H1 (cell line): ENCODE measurements around the gene TMEM183A. TPM values are rescaled to one million over a fixed set of nuclear protein-coding genes. Genes with fewer than 3 reads are reported as not detected.

Experiments used
- CTCF ChIA-PET: fragments of 300-600 bp; sonication (Branson Sonifier 250); formaldehyde crosslinking; loops from one replicate; lab custom pipeline; 2021; ENCODE audit not compliant: partially characterized antibody; lab: Charles Lee
- POLR2A ChIA-PET: fragments of 300-600 bp; sonication (Branson Sonifier 250); formaldehyde crosslinking; loops from one replicate; lab custom pipeline; 2021; ENCODE audit warnings: inconsistent platforms; ENCODE audit not compliant: partially characterized antibody; lab: Charles Lee
- DNase-seq, 2 experiments: peaks; one replicate each; pipeline versions ENCODE4 v3.0.0 to v3.0.0-alpha.2; 2010 to 2022; ENCODE audit warnings: low spot score in 2 of 2, low read depth in 1 of 2, mixed read lengths in 1 of 2
- FAIRE-seq: peaks from 2 replicates; lab custom pipeline; 2011; peaks lifted over from hg19 to GRCh38; lab: Jason Lieb, UNC
- H2AFZ ChIP-seq: 2 replicates; pipeline ENCODE4 v1.8.1; 2012; ENCODE audit warnings: low read length, inconsistent platforms
- H2AK5ac ChIP-seq: 2 replicates; pipeline ENCODE4 v1.6.1; 2013; ENCODE audit warnings: low read depth, low read length
- H2BK120ac ChIP-seq: replicated peaks from 2 replicates; pipeline ENCODE3; 2013; ENCODE audit warnings: low read depth, low read length, inconsistent platforms
- H2BK12ac ChIP-seq: 2 replicates; pipeline ENCODE4 v1.6.1; 2013; ENCODE audit warnings: low read depth, low read length
- H2BK15ac ChIP-seq: 2 replicates; pipeline ENCODE4 v1.6.1; 2013; ENCODE audit warnings: low read length
- H2BK20ac ChIP-seq: 2 replicates; pipeline ENCODE4 v1.6.1; 2013; ENCODE audit warnings: low read length
- H2BK5ac ChIP-seq: 2 replicates; pipeline ENCODE4 v1.6.1; 2013; ENCODE audit warnings: low read depth, low read length
- H3K14ac ChIP-seq: 2 replicates; pipeline ENCODE4 v1.6.1; 2013; ENCODE audit warnings: inconsistent platforms; ENCODE audit not compliant: insufficient read length
- H3K18ac ChIP-seq: 2 replicates; pipeline ENCODE4 v1.6.1; 2013; ENCODE audit warnings: low read length; ENCODE audit errors: extremely low read depth
- H3K23ac ChIP-seq: 2 replicates; pipeline ENCODE4 v1.6.1; 2013; ENCODE audit warnings: inconsistent platforms; ENCODE audit not compliant: insufficient read length
- H3K23me2 ChIP-seq: 2 replicates; pipeline ENCODE4 v1.6.1; 2013; ENCODE audit warnings: low read depth, low read length
- H3K27ac ChIP-seq: 2 replicates; pipeline ENCODE4 v1.6.1; 2011; ENCODE audit warnings: low read depth, low read length, inconsistent platforms
- H3K27me3 ChIP-seq, 4 experiments: replicated peaks in 1 of 4; 1 replicate in 1 of 4; 2 replicates in 3 of 4; pipeline versions ENCODE4 v1.6.1 to v1.8.1; 2011 to 2013; ENCODE audit warnings: low read length in 3 of 4, mild to moderate bottlenecking in 3 of 4, inconsistent platforms in 2 of 4, mixed read lengths in 2 of 4, moderate library complexity in 1 of 4; ENCODE audit not compliant: control insufficient read depth in 3 of 4, insufficient read depth in 3 of 4; ENCODE audit errors: extremely low read depth in 1 of 4
- H3K36me3 ChIP-seq, 4 experiments: 2 replicates each; pipeline versions ENCODE4 v1.6.1 to v1.8.1; 2011 to 2013; ENCODE audit warnings: mild to moderate bottlenecking in 4 of 4, low read length in 3 of 4, moderate library complexity in 2 of 4, control low read depth in 1 of 4, inconsistent platforms in 1 of 4; ENCODE audit not compliant: insufficient read depth in 4 of 4, control insufficient read depth in 2 of 4
- H3K4ac ChIP-seq: replicated peaks from 2 replicates; pipeline ENCODE3; 2013; ENCODE audit warnings: low read length, low read depth, mixed read lengths, inconsistent platforms; ENCODE audit not compliant: insufficient read length
- H3K4me1 ChIP-seq, 4 experiments: replicated peaks in 1 of 4; 1 replicate in 1 of 4; 2 replicates in 3 of 4; pipeline versions ENCODE4 v1.6.1 to v1.8.1; 2011 to 2013; ENCODE audit warnings: low read length in 3 of 4, inconsistent platforms in 2 of 4, mixed read lengths in 1 of 4; ENCODE audit not compliant: insufficient read depth in 4 of 4, control insufficient read depth in 3 of 4
- H3K4me2 ChIP-seq, 2 experiments: 2 replicates each; pipeline versions ENCODE4 v1.6.1 to v1.8.1; 2011 to 2013; ENCODE audit warnings: low read depth in 2 of 2, low read length in 2 of 2, control low read depth in 1 of 2, inconsistent platforms in 1 of 2, mild to moderate bottlenecking in 1 of 2; ENCODE audit not compliant: insufficient read depth in 1 of 2
- H3K4me3 ChIP-seq, 4 experiments: fragments of 200-600, 300-600 bp in 1 of 4; sonication (generic), shearing (Covaris generic), sonication (Bioruptor Twin) in 1 of 4; 2 replicates each; pipeline versions ENCODE4 v1.5.1 to v1.8.1; 2011 to 2016; ENCODE audit warnings: low read length in 4 of 4, low read depth in 3 of 4, control low read depth in 2 of 4, inconsistent platforms in 2 of 4, mild to moderate bottlenecking in 2 of 4, mixed read lengths in 1 of 4, moderate library complexity in 1 of 4; ENCODE audit not compliant: insufficient read depth in 2 of 4; ENCODE audit errors: extremely low read depth in 1 of 4
- H3K56ac ChIP-seq: replicated peaks from 2 replicates; pipeline ENCODE3; 2013; ENCODE audit warnings: low read depth, mild to moderate bottlenecking, mixed read lengths, low read length, inconsistent platforms; ENCODE audit not compliant: insufficient read length
- H3K79me1 ChIP-seq: 2 replicates; pipeline ENCODE4 v1.6.1; 2013; ENCODE audit warnings: low read depth, low read length, control low read depth
- H3K79me2 ChIP-seq, 2 experiments: 2 replicates each; pipeline versions ENCODE4 v1.6.1 to v1.8.1; 2012 to 2013; ENCODE audit warnings: low read length in 2 of 2, mild to moderate bottlenecking in 2 of 2, inconsistent platforms in 1 of 2; ENCODE audit not compliant: insufficient read depth in 2 of 2, control insufficient read depth in 1 of 2
- H3K9ac ChIP-seq, 4 experiments: replicated peaks in 1 of 4; 1 replicate in 1 of 4; 2 replicates in 3 of 4; pipeline versions ENCODE4 v1.6.1 to v1.8.1; 2011 to 2013; ENCODE audit warnings: low read depth in 3 of 4, low read length in 3 of 4, control low read depth in 2 of 4, mild to moderate bottlenecking in 2 of 4, moderate library complexity in 2 of 4, inconsistent platforms in 1 of 4; ENCODE audit errors: extremely low read depth in 1 of 4
- H3K9me3 ChIP-seq, 2 experiments: 2 replicates each; pipeline versions ENCODE4 v1.6.1 to v1.8.1; 2012 to 2013; ENCODE audit warnings: mild to moderate bottlenecking in 2 of 2, moderate library complexity in 2 of 2, control low read depth in 1 of 2, inconsistent platforms in 1 of 2, low read depth in 1 of 2, low read length in 1 of 2, mixed read lengths in 1 of 2; ENCODE audit not compliant: insufficient read depth in 2 of 2
- H4K20me1 ChIP-seq, 2 experiments: replicated peaks in 1 of 2; 2 replicates each; pipeline versions ENCODE3 to v1.8.1; 2011 to 2013; ENCODE audit warnings: inconsistent platforms in 2 of 2, low read length in 2 of 2, mild to moderate bottlenecking in 1 of 2; ENCODE audit not compliant: insufficient read depth in 2 of 2, control insufficient read depth in 1 of 2
- H4K5ac ChIP-seq: 2 replicates; pipeline ENCODE4 v1.6.1; 2013; ENCODE audit warnings: low read length, low read depth, mixed read lengths, inconsistent platforms; ENCODE audit not compliant: insufficient read length
- H4K8ac ChIP-seq: 2 replicates; pipeline ENCODE4 v1.8.0; 2013; ENCODE audit warnings: mild to moderate bottlenecking, moderate library complexity, low read length, inconsistent platforms; ENCODE audit not compliant: insufficient read depth; ENCODE audit errors: extremely low read depth
- H4K91ac ChIP-seq: replicated peaks from 2 replicates; pipeline ENCODE3; 2013; ENCODE audit warnings: low read length, mixed read lengths, inconsistent platforms; ENCODE audit not compliant: insufficient read length
- BACH1 ChIP-seq: IDR thresholded peaks from 2 replicates; pipeline ENCODE4 v1.6.1; 2012; ENCODE audit warnings: low read length, improper control_type of control experiment
- CEBPB ChIP-seq: IDR thresholded peaks from 2 replicates; pipeline ENCODE4 v1.6.1; 2012; ENCODE audit warnings: low read depth, low read length
- CTBP2 ChIP-seq: IDR thresholded peaks from 2 replicates; pipeline ENCODE4 v1.7.0; 2011; ENCODE audit warnings: borderline replicate concordance, mild to moderate bottlenecking, moderate library complexity, mixed read lengths, low read length; ENCODE audit not compliant: insufficient read depth, insufficient read length
- EGR1 ChIP-seq: IDR thresholded peaks from 2 replicates; pipeline ENCODE4 v1.6.1; 2011; ENCODE audit warnings: low read depth, low read length, borderline replicate concordance
- HDAC2 ChIP-seq, 2 experiments: fragments of 300-600 bp in 1 of 2; sonication (generic) in 1 of 2; IDR thresholded peaks; 2 replicates each; pipeline ENCODE4 v1.6.1; 2011 to 2012; ENCODE audit warnings: low read depth in 2 of 2, low read length in 2 of 2, mild to moderate bottlenecking in 2 of 2, moderate library complexity in 2 of 2, borderline replicate concordance in 1 of 2, inconsistent platforms in 1 of 2
- HDAC6 ChIP-seq: IDR thresholded peaks from one replicate; pipeline ENCODE4 v1.7.1; 2012; ENCODE audit warnings: low read depth, mild to moderate bottlenecking, inconsistent platforms, low read length, moderate library complexity
- KDM5A ChIP-seq: fragments of 200-600 bp; IDR thresholded peaks from 2 replicates; pipeline ENCODE4 v1.7.1; 2012; ENCODE audit warnings: mild to moderate bottlenecking, low read length, inconsistent platforms, mixed read lengths
- MAFK ChIP-seq: IDR thresholded peaks from 2 replicates; pipeline ENCODE4 v1.6.1; 2012; ENCODE audit warnings: low read depth, mild to moderate bottlenecking, improper control_type of control experiment, low read length
- POLR2AphosphoS5 ChIP-seq: IDR thresholded peaks from 2 replicates; pipeline ENCODE4 v1.6.1; 2011; ENCODE audit warnings: low read depth, low read length
- RFX5 ChIP-seq: IDR thresholded peaks from 2 replicates; pipeline ENCODE4 v1.6.1; 2011; ENCODE audit warnings: low read depth, low read length, improper control_type of control experiment, borderline replicate concordance
- SAP30 ChIP-seq: fragments of 300-600 bp; sonication (generic); IDR thresholded peaks from 2 replicates; pipeline ENCODE4 v1.7.1; 2012; ENCODE audit warnings: low read length, moderate library complexity, mild to moderate bottlenecking, inconsistent platforms; ENCODE audit not compliant: insufficient read depth, insufficient replicate concordance
- SP1 ChIP-seq: IDR thresholded peaks from 2 replicates; pipeline ENCODE4 v1.6.1; 2011; ENCODE audit warnings: low read depth, low read length
- SRF ChIP-seq: IDR thresholded peaks from 2 replicates; pipeline ENCODE4 v1.6.1; 2011; ENCODE audit warnings: mild to moderate bottlenecking, low read depth, low read length, moderate library complexity
- SUZ12 ChIP-seq: fragments of 200-600 bp; sonication (generic); IDR thresholded peaks from 2 replicates; pipeline ENCODE4 v1.6.1; 2012; ENCODE audit warnings: mild to moderate bottlenecking, inconsistent platforms, low read length, moderate library complexity, mixed read lengths
- WGBS, 2 experiments: shearing (Covaris generic) in 1 of 2; methylation state at CpG; one replicate each; pipeline versions ENCODE4 v1.1.6 to v1.1.7; 2013 to 2015; ENCODE audit warnings: low lambda C conversion rate in 2 of 2, mixed read lengths in 2 of 2, inconsistent platforms in 1 of 2, low coverage in 1 of 2, missing lambda C conversion rate in 1 of 2; ENCODE audit not compliant: insufficient replicate concordance in 2 of 2, insufficient coverage in 1 of 2, insufficient read length in 1 of 2; ENCODE audit errors: extremely low coverage in 1 of 2, missing lambda C conversion rate in 1 of 2; 5-methylcytosine and 5-hydroxymethylcytosine counted together
- polyA plus RNA-seq, 7 experiments: library from polyadenylated mRNA; depleted of rRNA in 3 of 7; stranded (reverse) in 5 of 7; unstranded in 2 of 7; fragments of >200 nt in 5 of 7; fragments of 200-250 nt in 2 of 7; gene quantifications; 1 replicate in 5 of 7; 2 replicates in 1 of 7; 4 replicates in 1 of 7; pipeline versions ENCODE4 v1.2.1 to v1.2.3, GENCODE V29; 2011 to 2013; ENCODE audit warnings: missing spikeins in 2 of 7, mixed read lengths in 2 of 7
- total RNA-seq: library from RNA; stranded (reverse); fragmentation: NEBNext Ultra II Directional; extraction: Animal tissue kit (Norgen Biotek cat#: 25700); gene quantifications from 2 replicates; pipeline ENCODE4 v1.2.1, GENCODE V29; 2021

The TMEM183A gene
- total and polyA plus RNA-seq, 2 of the 8 experiments (the other 6 are each of a cell fraction or from before 2014, with no cell fraction given): 107 to 173 TPM

DNA sequence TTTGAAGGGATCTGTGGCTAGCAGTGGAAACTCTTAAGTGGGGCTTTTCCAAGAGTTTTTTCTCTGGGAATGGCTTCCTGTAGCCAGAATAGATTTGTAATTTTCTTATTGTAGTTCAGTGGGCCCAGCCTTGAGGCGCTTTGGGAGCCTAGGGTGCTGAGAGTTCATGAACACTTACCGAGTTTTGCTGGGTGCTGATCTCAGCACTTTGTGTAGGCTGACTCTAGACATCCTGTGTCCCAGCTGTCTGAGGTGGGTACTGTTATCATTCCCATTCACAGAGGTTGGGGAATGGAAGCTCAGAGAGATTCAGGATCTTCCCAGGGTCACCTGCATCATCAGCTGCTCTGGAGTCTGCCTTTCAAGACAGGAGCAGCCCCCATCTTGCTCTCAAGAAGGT, 26.1 kb downstream of the TMEM183A start:
- Histone ChIP-seq H2AFZ (no peak overlapping the region), H3K9me3 (no peaks in the 10 kb centered on the region), H3K4me1 (peaks cover 0 to 10% (median 2%) of the 10 kb centered on the region in 4 experiments; a peak in 5 of 7 replicates), H3K18ac (no peak overlapping the region), H2BK20ac (no peak overlapping the region), H3K56ac (no peak overlapping the region), H4K91ac (no peak overlapping the region), H3K9ac (no peak overlapping the region), H3K27ac (no peak overlapping the region), H2BK15ac (no peak overlapping the region), H3K4ac (no peak overlapping the region), H3K27me3 (peaks cover 0 to 3% (median 3%) of the 10 kb centered on the region in 4 experiments; a peak in 5 of 7 replicates), H4K20me1 (peaks cover 2 to 3% of the 10 kb centered on the region in 2 experiments), H2AK5ac (no peak overlapping the region), H3K14ac (no peak overlapping the region), H3K4me3 (no peak overlapping the region), H3K23ac (no peak overlapping the region), H3K36me3 (no peaks in the 10 kb centered on the region; a peak in 1 of 8 replicates), H3K79me2 (no peaks in the 10 kb centered on the region), H3K4me2 (no peak overlapping the region), H2BK5ac (no peak overlapping the region), H3K23me2 (no peaks in the 10 kb centered on the region), H2BK12ac (no peak overlapping the region), H4K5ac (no peak overlapping the region), H2BK120ac (no peak overlapping the region), H3K79me1 (peaks cover 3% of the 10 kb centered on the region; the same call in 1 of the 2 replicates), H4K8ac (no peak overlapping the region)
- ChIA-PET CTCF (interaction anchor here (1.6 to 49.7 kb wide), 6 partner anchors 11 to 236 kb away, joined by 6 to 1089 read pairs (median 46); partner anchors contain the start of gene ADORA1), POLR2A (no interaction called here)
- no peak for TF ChIP-seq MAFK
- TF ChIP-seq POLR2AphosphoS5: no peak
- TF ChIP-seq RFX5: no peak
- no peak for TF ChIP-seq BACH1
- TF ChIP-seq HDAC6: no peak
- TF ChIP-seq SAP30: no peak
- no peak for TF ChIP-seq CEBPB
- TF ChIP-seq SRF: no peak
- no peak for TF ChIP-seq HDAC2 (IDR thresholded peaks at IDR 0.05; ENCODE audit: borderline replicate concordance in 1 of 2, low read depth in 2 of 2, low read length in 2 of 2)
- no peak for TF ChIP-seq EGR1
- TF ChIP-seq CTBP2: no peak
- TF ChIP-seq SP1: no peak
- no peak for TF ChIP-seq KDM5A
- no peak for TF ChIP-seq SUZ12
- FAIRE-seq: no peak
- WGBS, 2 experiments: 86% methylated on average over 2 of the region's 2 CpGs; no CpG with 5 or more reads in 1 of the 2 experiments
- no peak for DNase-seq
